Measurements from ENCODE around the gene F2.

Gene F2

DNA sequence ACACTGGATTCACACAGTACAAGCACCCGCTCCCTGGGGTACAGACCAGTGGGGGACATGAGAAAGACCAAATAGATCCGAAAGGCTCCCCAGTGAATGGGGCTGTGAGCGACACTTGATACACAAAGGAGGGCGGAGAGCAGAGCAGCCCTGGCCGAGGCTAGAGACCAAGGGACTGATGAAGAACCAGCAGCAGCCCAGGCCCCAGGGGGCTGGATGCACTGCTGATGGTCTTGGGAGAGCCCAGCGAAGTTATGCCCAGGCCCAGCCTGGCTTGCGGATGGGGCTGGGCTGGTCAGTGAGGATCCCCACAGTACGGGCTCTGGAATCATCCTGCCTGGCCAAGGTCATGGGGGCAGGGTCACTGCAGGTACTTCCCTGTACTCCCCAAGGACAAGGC is 41.8 kb upstream of the F2 start:
- Histone ChIP-seq H3K27ac (ENCODE audit: low read depth, low read length) (no peak overlapping the region), H3K36me3 (ENCODE audit: control insufficient read depth, insufficient read depth, low read length) (peaks cover 45% of the 10 kb centered on the region)

DNA sequence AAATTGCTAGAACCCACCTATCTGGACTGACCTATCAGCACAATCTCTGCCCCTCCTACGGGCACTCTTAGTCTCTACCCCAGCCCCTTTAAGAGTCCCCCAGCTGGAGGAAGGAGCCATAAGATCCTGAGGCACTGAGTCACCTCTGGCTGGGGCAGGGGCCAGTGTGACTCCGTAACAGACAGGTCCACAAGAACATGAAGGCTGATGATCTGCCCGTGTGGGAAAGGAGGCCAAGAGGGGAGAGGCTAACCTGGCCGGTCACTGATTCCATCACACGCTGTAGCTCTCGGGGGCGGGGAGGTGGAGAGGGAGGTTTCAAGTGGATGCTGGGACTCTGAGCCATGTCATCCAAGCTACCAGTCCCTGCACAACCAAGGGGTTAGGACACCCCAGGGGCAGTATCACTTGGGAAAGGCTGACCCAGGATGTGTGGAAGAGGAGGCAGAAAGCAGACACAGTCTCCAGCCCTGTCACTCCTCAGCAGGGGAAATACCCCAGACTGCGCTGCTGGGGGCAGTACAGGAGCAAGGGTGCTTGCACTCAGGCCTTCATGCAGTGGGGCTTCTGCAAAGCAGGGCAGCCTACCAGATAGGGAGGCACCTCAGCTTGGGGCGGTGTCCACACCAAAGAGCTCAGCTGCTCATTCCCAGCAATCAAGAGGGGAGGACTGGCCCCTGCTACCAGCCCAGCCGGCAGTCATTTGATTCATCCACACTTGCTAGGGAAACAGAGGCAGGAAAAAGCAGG is 40.8 kb upstream of the F2 start:
- H3K9me3 ChIP-seq (ENCODE audit: control insufficient read depth, insufficient read depth, low read depth, low read length): no peaks in the 10 kb centered on the region
- peaks cover 36% of the 10 kb centered on the region for H3K36me3 ChIP-seq (ENCODE audit: control insufficient read depth, insufficient read depth, low read length)
- no peak overlapping the region for H3K4me3 ChIP-seq (ENCODE audit: low read depth, low read length)
- peaks cover 26% of the 10 kb centered on the region for H3K4me1 ChIP-seq (ENCODE audit: control insufficient read depth, insufficient read depth, low read length)
- no peak overlapping the region for H3K27ac ChIP-seq (ENCODE audit: low read depth, low read length)
- H3K9ac ChIP-seq (ENCODE audit: low read length): no peak overlapping the region
- no peaks in the 10 kb centered on the region for H3K27me3 ChIP-seq (ENCODE audit: control insufficient read depth, insufficient read depth, low read length)

More for the DNA sequence above, 41.8 kb upstream of the F2 start:
- Histone ChIP-seq H3K4me1 (ENCODE audit: control insufficient read depth, insufficient read depth, low read length) (peaks cover 26% of the 10 kb centered on the region), H3K9me3 (ENCODE audit: control insufficient read depth, insufficient read depth, low read depth, low read length) (no peaks in the 10 kb centered on the region), H3K9ac (ENCODE audit: low read length) (no peak overlapping the region), H3K27me3 (ENCODE audit: control insufficient read depth, insufficient read depth, low read length) (no peaks in the 10 kb centered on the region), H3K4me3 (ENCODE audit: low read depth, low read length) (no peak overlapping the region)

DNA sequence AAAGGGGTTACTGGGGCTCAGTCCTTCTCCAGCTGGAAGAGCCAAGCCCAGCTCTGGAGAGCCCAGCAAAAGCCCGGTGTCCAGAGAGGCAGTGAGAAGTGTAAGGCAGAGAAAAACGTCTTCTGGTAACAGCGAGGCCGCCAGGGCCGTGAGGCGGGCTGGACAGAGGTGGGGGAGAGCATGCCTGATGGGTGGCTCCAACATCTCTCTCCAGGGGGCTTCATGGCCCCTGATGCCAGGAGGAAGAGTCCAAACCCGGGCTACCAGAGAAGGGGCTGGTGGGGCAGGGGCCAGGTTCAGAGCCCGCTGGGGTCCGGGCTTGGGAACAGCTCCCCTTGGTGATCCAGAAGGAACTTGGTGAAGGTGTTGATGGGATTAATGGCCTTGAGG is 40.3 kb upstream of the F2 start:
- no peak overlapping the region for H3K27ac ChIP-seq (ENCODE audit: low read depth, low read length)
- no peak overlapping the region for H3K4me3 ChIP-seq (ENCODE audit: low read depth, low read length)
- H3K27me3 ChIP-seq (ENCODE audit: control insufficient read depth, insufficient read depth, low read length): no peaks in the 10 kb centered on the region
- peaks cover 31% of the 10 kb centered on the region for H3K36me3 ChIP-seq (ENCODE audit: control insufficient read depth, insufficient read depth, low read length)
- peaks cover 21% of the 10 kb centered on the region for H3K4me1 ChIP-seq (ENCODE audit: control insufficient read depth, insufficient read depth, low read length)
- no peaks in the 10 kb centered on the region for H3K9me3 ChIP-seq (ENCODE audit: control insufficient read depth, insufficient read depth, low read depth, low read length)
- no peak overlapping the region for H3K9ac ChIP-seq (ENCODE audit: low read length)

DNA sequence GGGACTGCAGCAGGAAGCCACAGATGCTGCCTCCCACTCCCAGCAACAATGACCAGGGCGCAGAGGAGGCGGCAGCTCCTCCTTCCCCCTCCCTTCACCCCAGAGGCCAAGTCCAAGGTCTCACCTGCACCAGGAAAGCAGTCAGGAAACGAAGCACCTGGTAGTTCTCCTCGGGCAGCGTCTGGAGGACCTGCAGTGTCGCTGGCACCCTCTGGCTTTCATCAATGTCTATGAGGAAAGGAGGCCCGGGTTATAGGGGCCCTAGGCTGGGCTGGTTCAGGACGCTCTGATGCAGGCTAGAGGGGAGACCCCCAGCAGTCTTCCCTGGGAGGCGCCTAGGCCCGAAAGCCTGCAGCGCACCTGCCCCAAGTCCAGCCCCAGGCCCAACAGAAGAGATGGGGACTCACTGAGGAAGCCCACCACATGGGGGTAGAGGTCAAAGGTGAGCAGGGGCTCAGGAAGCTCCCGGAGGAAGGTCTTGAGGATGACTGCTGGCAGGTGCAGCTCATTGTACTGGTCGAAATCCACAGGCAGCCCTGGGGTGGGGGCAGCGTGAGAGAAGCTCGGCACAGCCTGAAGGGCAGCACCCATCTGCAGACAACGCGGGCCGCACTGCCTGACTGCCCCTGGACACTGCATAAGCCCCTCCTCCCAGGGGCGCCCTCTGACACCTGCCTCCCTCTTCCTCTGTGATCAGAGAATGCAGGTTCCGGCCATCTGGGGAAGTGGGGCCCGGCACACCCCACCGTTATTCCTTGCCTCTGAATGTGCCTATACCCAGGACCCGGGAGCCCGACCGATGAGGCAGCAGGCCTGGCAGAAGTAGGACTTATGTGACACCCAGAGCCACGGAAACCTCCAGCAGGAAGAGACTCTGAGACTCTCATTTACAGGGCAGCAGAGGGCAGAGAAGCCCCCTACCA is 39.5 kb upstream of the F2 start:
- H3K4me1 ChIP-seq (ENCODE audit: control insufficient read depth, insufficient read depth, low read length): peaks cover 13% of the 10 kb centered on the region
- H3K27me3 ChIP-seq (ENCODE audit: control insufficient read depth, insufficient read depth, low read length): no peaks in the 10 kb centered on the region
- H3K9me3 ChIP-seq (ENCODE audit: control insufficient read depth, insufficient read depth, low read depth, low read length): no peaks in the 10 kb centered on the region
- no peak overlapping the region for H3K27ac ChIP-seq (ENCODE audit: low read depth, low read length)
- H3K4me3 ChIP-seq (ENCODE audit: low read depth, low read length): no peak overlapping the region
- no peak overlapping the region for H3K9ac ChIP-seq (ENCODE audit: low read length)
- H3K36me3 ChIP-seq (ENCODE audit: control insufficient read depth, insufficient read depth, low read length): peaks cover 31% of the 10 kb centered on the region

DNA sequence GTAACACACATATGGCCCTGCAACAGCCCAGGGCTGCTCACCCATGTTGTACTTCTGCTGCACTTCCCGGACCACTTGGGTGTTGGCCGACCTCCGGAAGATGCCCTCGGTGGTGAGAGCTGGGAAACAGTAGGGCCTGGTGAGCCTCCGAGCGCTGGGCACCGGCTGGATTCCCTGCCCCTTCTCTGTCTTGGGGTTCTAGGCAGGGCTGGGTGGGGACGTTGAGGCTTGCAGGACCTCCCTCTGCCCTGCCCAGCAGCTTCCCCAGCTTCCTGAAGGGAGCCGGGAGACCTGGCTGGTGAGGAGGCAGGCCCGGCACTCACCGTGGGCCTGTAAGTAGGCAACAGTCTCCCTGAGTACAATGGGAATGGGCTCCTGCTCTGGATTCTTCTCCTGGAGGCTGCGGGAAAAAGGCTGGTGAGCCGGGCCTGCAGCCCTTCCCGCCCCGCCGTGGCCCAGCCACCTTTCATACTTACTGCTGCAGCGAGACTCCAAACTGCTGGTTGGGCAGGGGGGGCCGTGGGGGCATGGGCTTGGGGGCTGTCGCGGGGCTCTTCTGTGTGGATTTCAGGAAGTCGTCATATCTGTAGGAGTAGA is 38.8 kb upstream of the F2 start:
- no peak overlapping the region for H3K4me3 ChIP-seq (ENCODE audit: low read depth, low read length)
- H3K27me3 ChIP-seq (ENCODE audit: control insufficient read depth, insufficient read depth, low read length): no peaks in the 10 kb centered on the region
- H3K27ac ChIP-seq (ENCODE audit: low read depth, low read length): no peak overlapping the region
- no peaks in the 10 kb centered on the region for H3K9me3 ChIP-seq (ENCODE audit: control insufficient read depth, insufficient read depth, low read depth, low read length)
- peaks cover 7% of the 10 kb centered on the region for H3K4me1 ChIP-seq (ENCODE audit: control insufficient read depth, insufficient read depth, low read length)
- H3K36me3 ChIP-seq (ENCODE audit: control insufficient read depth, insufficient read depth, low read length): peaks cover 31% of the 10 kb centered on the region
- no peak overlapping the region for H3K9ac ChIP-seq (ENCODE audit: low read length)

DNA sequence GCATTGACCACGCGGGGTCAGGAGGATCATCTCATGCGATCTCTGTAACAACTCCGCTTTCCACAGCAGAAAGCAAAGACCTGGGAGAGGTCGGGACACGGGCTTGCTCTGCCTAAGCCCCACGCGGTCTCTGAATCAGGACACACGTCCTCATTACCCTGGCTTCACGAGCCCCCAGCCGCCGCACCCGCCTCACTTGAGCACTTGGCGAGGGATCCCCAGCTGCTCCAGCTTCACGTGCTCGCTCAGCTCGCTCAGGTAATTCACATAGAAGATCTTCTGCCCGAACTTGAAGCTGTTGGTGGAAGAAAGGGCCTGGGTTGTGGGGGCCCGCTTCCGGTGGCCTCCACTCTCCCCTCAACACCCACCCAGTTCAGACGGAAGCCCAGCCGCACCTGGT is 38.2 kb upstream of the F2 start:
- no peaks in the 10 kb centered on the region for H3K27me3 ChIP-seq (ENCODE audit: control insufficient read depth, insufficient read depth, low read length)
- no peak overlapping the region for H3K27ac ChIP-seq (ENCODE audit: low read depth, low read length)
- no peak overlapping the region for H3K4me3 ChIP-seq (ENCODE audit: low read depth, low read length)
- no peaks in the 10 kb centered on the region for H3K9me3 ChIP-seq (ENCODE audit: control insufficient read depth, insufficient read depth, low read depth, low read length)
- H3K4me1 ChIP-seq (ENCODE audit: control insufficient read depth, insufficient read depth, low read length): peaks cover 1% of the 10 kb centered on the region; the same call in 1 of the 2 replicates
- H3K36me3 ChIP-seq (ENCODE audit: control insufficient read depth, insufficient read depth, low read length): peaks cover 31% of the 10 kb centered on the region
- no peak overlapping the region for H3K9ac ChIP-seq (ENCODE audit: low read length)

DNA sequence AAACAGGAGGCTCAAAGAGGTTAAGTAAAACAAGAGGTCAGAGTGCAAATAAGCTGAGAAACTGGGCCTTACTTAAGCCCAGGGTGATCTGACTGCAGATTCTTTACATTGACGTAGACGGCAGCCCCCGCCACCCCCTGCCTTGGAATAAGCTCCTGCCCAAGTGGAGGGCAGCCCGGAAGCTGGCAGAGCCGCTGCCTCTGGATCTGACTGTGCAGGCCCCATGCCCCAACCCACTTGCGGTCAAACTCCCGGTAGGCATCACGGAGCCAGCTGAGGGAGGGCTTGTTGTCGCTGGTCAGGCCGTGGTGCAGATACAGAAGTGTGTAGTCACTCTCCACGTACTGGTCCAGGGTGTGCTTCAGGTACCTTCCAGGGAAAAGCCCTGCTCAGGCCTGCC is 37.2 kb upstream of the F2 start:
- Histone ChIP-seq H3K4me3 (ENCODE audit: low read depth, low read length) (no peak overlapping the region), H3K36me3 (ENCODE audit: control insufficient read depth, insufficient read depth, low read length) (peaks cover 37% of the 10 kb centered on the region), H3K9me3 (ENCODE audit: control insufficient read depth, insufficient read depth, low read depth, low read length) (no peaks in the 10 kb centered on the region), H3K27me3 (ENCODE audit: control insufficient read depth, insufficient read depth, low read length) (no peaks in the 10 kb centered on the region), H3K9ac (ENCODE audit: low read length) (no peak overlapping the region), H3K27ac (ENCODE audit: low read depth, low read length) (no peak overlapping the region), H3K4me1 (ENCODE audit: control insufficient read depth, insufficient read depth, low read length) (no peaks in the 10 kb centered on the region)

DNA sequence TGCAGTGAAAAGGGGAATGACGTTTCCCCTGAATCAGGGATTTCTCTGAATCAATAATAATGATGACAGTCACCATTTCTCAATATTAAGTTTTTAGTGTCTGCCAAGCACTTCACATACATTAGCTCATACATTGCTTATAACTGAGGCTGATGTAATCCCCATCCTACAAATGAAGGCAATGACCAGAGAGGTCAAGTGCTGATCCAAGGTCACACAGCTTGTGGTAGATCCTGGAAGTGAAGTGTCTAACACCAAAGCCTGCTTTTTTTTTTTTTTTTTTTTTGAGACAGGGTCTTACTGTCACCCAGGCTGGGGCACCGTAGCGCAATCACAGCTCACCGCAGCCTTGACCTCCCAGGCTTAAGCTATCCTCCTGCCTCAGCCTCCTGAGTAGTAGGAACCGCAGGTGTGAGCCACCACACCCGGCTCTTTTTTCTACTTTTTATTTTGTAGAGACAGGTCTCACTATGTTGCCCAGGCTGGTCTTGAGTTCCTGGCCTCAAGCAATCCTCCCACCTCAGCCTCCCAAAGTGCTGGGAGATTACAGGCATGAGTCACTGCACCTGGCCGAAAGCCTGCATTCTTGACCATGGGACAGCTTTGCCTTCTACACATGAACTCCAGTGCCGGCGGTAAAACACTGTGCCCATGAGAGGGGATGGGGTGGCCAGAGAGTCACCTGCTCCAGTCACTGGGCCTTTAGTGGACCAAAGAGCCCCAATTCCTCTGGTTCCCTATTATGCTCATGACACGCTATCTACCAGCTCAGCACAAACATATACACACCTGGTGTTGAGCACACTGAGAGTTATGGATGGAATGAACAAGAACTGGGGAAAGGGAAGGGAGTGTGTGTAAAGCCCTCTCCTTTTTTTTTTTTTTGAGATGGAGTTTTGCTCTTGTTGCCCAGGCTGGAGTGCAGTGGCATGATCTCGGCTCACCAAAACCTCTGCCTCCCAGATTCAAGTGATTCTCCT is 36.0 kb upstream of the F2 start:
- Histone ChIP-seq H3K4me1 (ENCODE audit: control insufficient read depth, insufficient read depth, low read length) (no peaks in the 10 kb centered on the region), H3K9ac (ENCODE audit: low read length) (no peak overlapping the region), H3K36me3 (ENCODE audit: control insufficient read depth, insufficient read depth, low read length) (peaks cover 47% of the 10 kb centered on the region), H3K27ac (ENCODE audit: low read depth, low read length) (no peak overlapping the region), H3K4me3 (ENCODE audit: low read depth, low read length) (no peak overlapping the region), H3K27me3 (ENCODE audit: control insufficient read depth, insufficient read depth, low read length) (no peaks in the 10 kb centered on the region), H3K9me3 (ENCODE audit: control insufficient read depth, insufficient read depth, low read depth, low read length) (no peaks in the 10 kb centered on the region)

DNA sequence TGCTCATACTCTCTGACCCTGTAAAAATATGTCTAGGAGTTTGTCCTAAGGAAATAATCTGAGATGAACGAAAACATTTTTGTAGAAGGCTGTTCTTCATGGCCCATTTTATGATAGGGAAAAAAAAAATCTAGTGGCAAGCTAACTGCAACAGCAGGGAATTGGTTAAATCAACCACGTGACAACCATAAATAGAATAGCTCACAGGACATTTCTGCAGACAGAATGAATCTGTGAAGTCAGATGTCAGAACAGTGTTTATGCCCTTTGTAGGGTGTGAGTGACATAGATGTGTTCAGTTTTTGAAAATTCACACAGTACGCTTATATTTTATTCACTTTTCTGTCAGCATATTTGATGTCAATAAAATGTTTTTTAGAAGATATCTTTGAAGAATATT is 34.6 kb upstream of the F2 start:
- H3K36me3 ChIP-seq (ENCODE audit: control insufficient read depth, insufficient read depth, low read length): peaks cover 35% of the 10 kb centered on the region
- H3K9ac ChIP-seq (ENCODE audit: low read length): no peak overlapping the region
- no peaks in the 10 kb centered on the region for H3K4me1 ChIP-seq (ENCODE audit: control insufficient read depth, insufficient read depth, low read length)
- no peaks in the 10 kb centered on the region for H3K27me3 ChIP-seq (ENCODE audit: control insufficient read depth, insufficient read depth, low read length)
- H3K27ac ChIP-seq (ENCODE audit: low read depth, low read length): no peak overlapping the region
- no peak overlapping the region for H3K4me3 ChIP-seq (ENCODE audit: low read depth, low read length)
- no peaks in the 10 kb centered on the region for H3K9me3 ChIP-seq (ENCODE audit: control insufficient read depth, insufficient read depth, low read depth, low read length)
